MM.1S (cell line): ENCODE results near the gene FCHSD2.
A peak's percentile ranks its signal among the peaks of the same experiment; 100 is the strongest.

ENCODE experiments used
- DNase-seq: peaks from one replicate; pipeline ENCODE4 v3.0.0-alpha.2; 2015
- H2AFZ ChIP-seq: fragments of 300-600 bp; sonication (generic); 2 replicates; pipeline ENCODE4 v1.6.0; 2016; ENCODE audit warnings: antibody characterized with exemption, low read length
- H3F3A ChIP-seq: fragments of 300-600 bp; sonication (generic); 2 replicates; pipeline ENCODE4 v1.6.1; 2016; ENCODE audit warnings: mild to moderate bottlenecking, antibody characterized with exemption, low read length, moderate library complexity, mixed read lengths; ENCODE audit not compliant: insufficient read depth
- H3K27ac ChIP-seq: fragments of 300-600 bp; sonication (generic); 2 replicates; pipeline ENCODE4 v1.5.1; 2016; ENCODE audit warnings: mild to moderate bottlenecking, low read length
- H3K27me3 ChIP-seq: fragments of 300-600 bp; sonication (generic); replicated peaks from 2 replicates; pipeline ENCODE4 v1.6.0; 2016; ENCODE audit warnings: low read length; ENCODE audit not compliant: insufficient read depth
- H3K36me3 ChIP-seq: fragments of 300-600 bp; sonication (generic); replicated peaks from 2 replicates; pipeline ENCODE4 v1.6.1; 2016; ENCODE audit warnings: mild to moderate bottlenecking, low read length, mixed read lengths; ENCODE audit not compliant: insufficient read depth
- H3K4me1 ChIP-seq: fragments of 300-600 bp; sonication (generic); 2 replicates; pipeline ENCODE4 v1.6.1; 2016; ENCODE audit warnings: low read length, mixed read lengths
- H3K4me2 ChIP-seq: fragments of 300-600 bp; sonication (generic); 2 replicates; pipeline ENCODE4 v1.6.0; 2016; ENCODE audit warnings: low read depth, low read length
- H3K4me3 ChIP-seq: fragments of 300-600 bp; sonication (generic); 2 replicates; pipeline ENCODE4 v1.5.1; 2016; ENCODE audit warnings: low read length, mixed read lengths
- H3K79me2 ChIP-seq: fragments of 300-600 bp; sonication (generic); 2 replicates; pipeline ENCODE4 v1.6.1; 2016; ENCODE audit warnings: mixed run types, low read length, mixed read lengths
- H3K9ac ChIP-seq: fragments of 300-600 bp; sonication (generic); 2 replicates; pipeline ENCODE4 v1.6.1; 2016; ENCODE audit warnings: low read length, mixed read lengths
- H3K9me2 ChIP-seq: fragments of 300-600 bp; sonication (generic); replicated peaks from 2 replicates; pipeline ENCODE4 v1.6.1; 2016; ENCODE audit warnings: mild to moderate bottlenecking, low read length, mixed read lengths; ENCODE audit not compliant: insufficient read depth
- H3K9me3 ChIP-seq: fragments of 300-600 bp; sonication (generic); replicated peaks from 2 replicates; pipeline ENCODE4 v1.6.1; 2016; ENCODE audit warnings: mild to moderate bottlenecking, low read length, mixed read lengths; ENCODE audit not compliant: insufficient read depth
- H4K20me1 ChIP-seq: fragments of 300-600 bp; sonication (generic); 2 replicates; pipeline ENCODE4 v1.6.1; 2016; ENCODE audit warnings: mild to moderate bottlenecking, low read length, moderate library complexity, mixed read lengths; ENCODE audit not compliant: insufficient read depth
- CTCF ChIP-seq: fragments of 300-600 bp; sonication (generic); IDR thresholded peaks from 2 replicates; pipeline ENCODE4 v1.5.1; 2016; ENCODE audit warnings: antibody characterized with exemption, low read length, mixed read lengths
- EZH2 ChIP-seq: fragments of 300-600 bp; sonication (generic); optimal IDR thresholded peaks from 2 replicates; pipeline ENCODE3; 2017; ENCODE audit warnings: low read depth, mild to moderate bottlenecking, antibody characterized with exemption, low read length, mixed read lengths
- EZH2phosphoT487 ChIP-seq: fragments of 300-600 bp; sonication (generic); IDR thresholded peaks from 2 replicates; pipeline ENCODE4 v1.6.1; 2018; ENCODE audit warnings: antibody characterized with exemption, low read length

Gene FCHSD2

GRCh38 chr11:72831521-72832300 is 310.4 kb downstream of the FCHSD2 start:
- peak; percentile 49 for DNase-seq
- Histone ChIP-seq H3K9me3 (no peaks in the 10 kb centered on the region), H3K9ac (no peak overlapping the region), H3K79me2 (peaks cover 9% of the 10 kb centered on the region; the same call in 1 of the 2 replicates), H3K36me3 (no peaks in the 10 kb centered on the region), H3K27me3 (no peaks in the 10 kb centered on the region), H3F3A (peaks cover 27% of the 10 kb centered on the region), H3K9me2 (no peaks in the 10 kb centered on the region), H3K4me1 (peaks cover 32% of the 10 kb centered on the region), H3K27ac (no peak overlapping the region), H3K4me2 (no peak overlapping the region), H4K20me1 (no peaks in the 10 kb centered on the region), H2AFZ (no peak overlapping the region), H3K4me3 (no peak overlapping the region)
- peak; percentile 72 for TF ChIP-seq CTCF
- TF ChIP-seq EZH2: no peak
- TF ChIP-seq EZH2phosphoT487: no peak

GRCh38 chr11:72829884-72830533 is 312.1 kb downstream of the FCHSD2 start:
- Histone ChIP-seq H3F3A (peaks cover 27% of the 10 kb centered on the region), H3K4me1 (peaks cover 32% of the 10 kb centered on the region), H3K9ac (no peak overlapping the region), H3K4me2 (no peak overlapping the region), H3K36me3 (no peaks in the 10 kb centered on the region), H3K27me3 (no peaks in the 10 kb centered on the region), H3K27ac (peak overlapping the region; percentile 92; the same call in 1 of the 2 replicates), H3K9me2 (no peaks in the 10 kb centered on the region), H3K79me2 (peaks cover 9% of the 10 kb centered on the region; the same call in 1 of the 2 replicates), H3K9me3 (no peaks in the 10 kb centered on the region), H3K4me3 (no peak overlapping the region), H2AFZ (no peak overlapping the region), H4K20me1 (no peaks in the 10 kb centered on the region)
- DNase-seq: no peak
- no peak for TF ChIP-seq EZH2phosphoT487
- TF ChIP-seq EZH2: no peak
- no peak for TF ChIP-seq CTCF

- Histone ChIP-seq H4K20me1 (no peaks in the 10 kb centered on the region), H3K36me3 (no peaks in the 10 kb centered on the region), H3K9me2 (no peaks in the 10 kb centered on the region), H3F3A (peaks cover 27% of the 10 kb centered on the region), H3K79me2 (peaks cover 9% of the 10 kb centered on the region; the same call in 1 of the 2 replicates), H3K27me3 (no peaks in the 10 kb centered on the region), H3K9ac (peak overlapping the region; percentile 57; the same call in 1 of the 2 replicates), H3K4me1 (peaks cover 32% of the 10 kb centered on the region), H2AFZ (no peak overlapping the region), H3K4me2 (peak overlapping the region; percentile 52), H3K9me3 (no peaks in the 10 kb centered on the region), H3K27ac (peak overlapping the region; percentile 92), H3K4me3 (no peak overlapping the region)
- DNase-seq: no peak
- no peak for TF ChIP-seq EZH2
- no peak for TF ChIP-seq CTCF
- TF ChIP-seq EZH2phosphoT487: no peak
These were observed 312.9 kb downstream of the FCHSD2 start for GRCh38 chr11:72829178-72829577.
